Superior temporal gyrus (tissue), 1 donor: Measurements from ENCODE around the gene ADGRD2.
"Not testable (repeated sequence)": the region's sequence is repeated elsewhere in the genome, so short reads cannot be mapped to it uniquely, and the experiment has no call there.

ENCODE experiments used
- DNase-seq: peaks from one replicate; pipeline ENCODE4 v3.0.0-alpha.2; 2016; ENCODE audit errors: extremely low spot score

The ADGRD2 gene, protein sequence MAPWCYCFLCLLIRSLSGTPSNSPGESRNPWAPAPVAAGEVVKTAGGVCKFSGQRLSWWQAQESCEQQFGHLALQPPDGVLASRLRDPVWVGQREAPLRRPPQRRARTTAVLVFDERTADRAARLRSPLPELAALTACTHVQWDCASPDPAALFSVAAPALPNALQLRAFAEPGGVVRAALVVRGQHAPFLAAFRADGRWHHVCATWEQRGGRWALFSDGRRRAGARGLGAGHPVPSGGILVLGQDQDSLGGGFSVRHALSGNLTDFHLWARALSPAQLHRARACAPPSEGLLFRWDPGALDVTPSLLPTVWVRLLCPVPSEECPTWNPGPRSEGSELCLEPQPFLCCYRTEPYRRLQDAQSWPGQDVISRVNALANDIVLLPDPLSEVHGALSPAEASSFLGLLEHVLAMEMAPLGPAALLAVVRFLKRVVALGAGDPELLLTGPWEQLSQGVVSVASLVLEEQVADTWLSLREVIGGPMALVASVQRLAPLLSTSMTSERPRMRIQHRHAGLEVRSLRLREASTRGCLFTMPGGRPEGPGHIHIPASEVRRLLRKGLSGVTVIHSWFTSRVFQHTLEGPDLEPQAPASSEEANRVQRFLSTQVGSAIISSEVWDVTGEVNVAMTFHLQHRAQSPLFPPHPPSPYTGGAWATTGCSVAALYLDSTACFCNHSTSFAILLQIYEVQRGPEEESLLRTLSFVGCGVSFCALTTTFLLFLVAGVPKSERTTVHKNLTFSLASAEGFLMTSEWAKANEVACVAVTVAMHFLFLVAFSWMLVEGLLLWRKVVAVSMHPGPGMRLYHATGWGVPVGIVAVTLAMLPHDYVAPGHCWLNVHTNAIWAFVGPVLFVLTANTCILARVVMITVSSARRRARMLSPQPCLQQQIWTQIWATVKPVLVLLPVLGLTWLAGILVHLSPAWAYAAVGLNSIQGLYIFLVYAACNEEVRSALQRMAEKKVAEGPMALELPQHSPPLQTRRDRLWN

DNA sequence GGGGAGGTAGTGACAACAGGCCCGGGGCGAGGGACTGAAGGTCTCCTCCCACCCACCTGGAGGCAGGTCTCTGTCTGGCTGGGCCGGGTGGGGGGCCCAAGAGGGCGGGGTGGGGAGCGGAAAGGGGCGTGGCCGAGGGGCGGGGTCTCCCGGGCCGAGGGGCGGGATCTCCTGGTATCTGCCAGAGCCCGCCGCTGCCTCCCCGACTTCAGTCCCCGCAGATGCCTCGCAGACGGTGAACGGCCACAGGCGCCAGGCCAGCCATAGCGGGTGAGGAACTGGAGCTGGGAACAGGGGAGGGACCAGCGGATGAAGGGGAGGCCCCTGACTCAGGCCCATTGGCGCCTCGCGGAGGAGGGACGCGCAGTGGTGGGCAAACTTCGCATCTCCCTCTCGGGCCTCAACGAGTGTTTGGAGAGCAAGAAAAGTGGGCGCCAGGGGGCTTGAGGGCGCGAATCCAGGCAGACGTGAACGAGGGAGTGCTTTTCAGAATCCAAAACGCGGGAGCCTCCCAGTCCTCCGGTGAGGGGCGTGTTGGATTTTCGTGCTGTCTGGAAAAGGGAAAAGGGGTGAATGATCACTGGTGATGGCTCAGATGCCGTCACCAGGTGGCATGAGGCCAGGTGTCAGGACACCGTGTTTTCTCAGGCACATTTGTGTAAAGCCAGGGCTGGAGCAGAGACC is at the start of gene ADGRD2:
TSS of gene ADGRD2 (plus strand) at position 211 of the 684 bp plus-strand sequence. CDS start 1,216 bp downstream, outside the sequence.
- DNase-seq = no peak

DNA sequence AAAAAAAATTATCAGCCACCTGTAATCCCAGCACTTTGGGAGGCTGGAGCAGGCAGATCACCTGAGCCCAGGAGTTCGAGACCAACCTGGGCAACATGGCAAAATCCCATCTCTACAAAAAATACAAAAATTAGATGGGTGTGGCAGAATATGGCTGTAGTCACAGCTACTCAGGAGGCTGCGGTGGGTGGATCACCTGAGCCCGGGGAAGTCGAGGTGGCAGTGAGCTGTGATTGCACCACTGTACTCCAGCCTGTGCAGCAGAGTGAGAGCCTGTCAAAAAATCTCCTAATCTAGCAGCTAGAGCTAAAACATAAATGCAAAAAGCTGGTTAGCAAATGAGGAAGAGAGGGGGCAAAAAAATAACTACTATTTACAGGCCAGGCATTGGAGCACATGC is 47.0 kb upstream of the ADGRD2 start:
- DNase-seq = no peak

DNA sequence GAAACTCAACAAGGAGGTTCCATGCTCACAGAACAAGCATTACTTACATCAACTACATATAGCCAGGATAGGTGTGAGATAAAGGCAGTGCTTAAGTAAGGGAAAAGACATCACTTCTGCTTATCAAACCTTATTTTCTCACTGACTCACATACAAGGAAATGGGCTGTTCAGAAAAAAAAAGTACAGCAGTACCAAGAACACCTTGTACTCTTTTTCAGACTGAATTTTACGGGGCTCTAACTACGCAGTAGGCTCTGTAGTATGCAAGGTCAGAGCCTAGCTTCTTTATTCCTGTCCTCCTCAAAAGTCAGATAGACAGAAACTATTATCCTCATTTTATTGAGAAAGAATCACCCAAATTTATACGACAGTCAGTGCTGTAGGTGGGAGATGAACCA is 40.8 kb upstream of the ADGRD2 start:
- no peak for DNase-seq

DNA sequence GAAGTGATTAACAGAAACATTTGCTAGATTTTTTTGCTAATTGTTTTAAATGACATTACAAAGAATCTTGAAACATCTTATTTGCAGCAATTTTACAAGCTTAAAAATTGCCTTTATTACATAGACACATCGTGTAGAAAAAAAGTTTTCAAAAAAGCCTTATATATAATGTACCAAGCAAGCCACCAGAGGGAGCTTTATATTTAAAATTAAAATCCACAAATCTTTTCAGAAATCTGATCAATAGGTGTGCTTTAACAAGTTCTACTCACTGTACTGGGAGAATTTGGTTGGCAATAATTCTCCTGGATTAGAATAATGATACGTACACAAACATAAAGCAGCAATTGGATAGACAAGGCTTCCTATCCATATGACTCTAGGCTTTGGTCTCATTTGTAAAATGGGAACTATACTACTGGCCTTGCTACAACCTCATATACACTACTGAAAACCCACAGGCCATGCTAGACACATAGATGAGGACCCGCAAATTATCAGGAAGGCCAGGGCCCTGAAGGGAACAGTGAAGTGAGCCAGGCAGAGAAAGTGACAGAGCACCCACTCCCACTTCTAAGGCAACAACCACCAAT is 39.8 kb upstream of the ADGRD2 start:
- no peak for DNase-seq

DNA sequence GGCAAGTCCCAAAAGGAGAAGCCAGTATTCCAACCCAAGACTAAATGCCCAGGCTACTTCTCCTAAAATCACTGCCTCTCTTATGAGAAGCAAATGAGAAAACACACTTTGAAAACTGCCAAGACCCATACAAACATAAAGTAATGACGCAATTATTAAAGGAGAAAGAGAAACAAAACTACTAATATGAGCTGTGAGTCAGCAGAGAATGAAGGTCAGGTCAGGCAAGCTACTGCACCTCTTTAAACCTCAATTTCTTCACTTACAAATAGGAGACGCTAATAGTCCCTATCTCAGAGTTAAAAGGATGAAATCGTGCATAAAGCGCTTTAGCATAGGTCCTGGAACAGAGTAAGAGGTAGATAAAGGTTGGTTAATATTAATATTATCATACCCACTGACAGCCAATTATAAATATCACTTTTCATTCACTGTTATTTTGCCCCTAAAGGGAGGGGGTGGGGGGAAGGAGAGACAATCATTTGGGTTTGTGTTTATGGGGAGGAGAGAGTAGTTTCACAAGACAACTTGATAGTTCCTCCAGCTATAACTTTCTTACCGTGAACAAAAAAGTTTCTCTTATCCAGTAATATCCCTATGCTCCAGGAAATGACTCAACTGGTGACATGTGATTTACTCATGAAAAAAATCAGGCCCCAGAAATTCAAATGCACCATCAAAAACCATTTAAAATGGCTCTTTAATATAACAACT is 38.6 kb upstream of the ADGRD2 start:
- no peak for DNase-seq

DNA sequence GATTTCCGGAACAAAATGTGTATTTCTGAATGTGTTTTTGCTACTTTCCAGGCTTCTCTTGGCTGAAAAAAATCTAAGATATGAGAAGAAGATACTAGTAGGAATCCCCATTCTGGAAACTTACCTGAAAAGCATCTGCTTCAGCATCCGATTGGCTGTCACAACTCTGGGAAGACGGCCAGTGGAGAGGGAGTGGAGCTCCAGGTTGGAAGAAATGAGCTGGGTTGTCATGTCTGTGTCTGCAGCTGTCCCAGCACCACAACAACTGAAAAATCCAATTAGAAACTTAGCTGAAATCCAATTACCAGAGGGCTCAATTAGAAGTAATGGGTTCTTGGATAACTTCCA is 38.0 kb upstream of the ADGRD2 start:
- no peak for DNase-seq

DNA sequence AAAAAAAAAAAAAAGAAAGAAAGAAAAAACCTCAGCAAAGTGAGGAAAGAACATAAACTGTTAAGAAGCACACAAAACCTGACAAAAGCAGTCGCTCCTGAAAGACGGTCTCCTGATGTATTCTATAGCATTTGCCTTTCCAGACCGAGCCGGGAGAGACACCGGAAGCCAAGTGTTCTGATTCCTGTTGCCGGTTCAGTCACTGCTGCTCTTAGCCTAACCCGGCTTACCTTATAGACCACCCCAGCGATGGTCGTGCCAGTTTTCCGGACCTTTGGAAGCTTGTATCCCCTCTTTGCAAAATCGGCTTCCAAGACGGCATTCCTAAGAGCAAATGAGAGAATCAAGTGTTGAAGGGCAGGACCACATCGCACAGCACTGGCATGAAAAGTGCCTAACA is 35.6 kb upstream of the ADGRD2 start:
- no peak for DNase-seq

DNA sequence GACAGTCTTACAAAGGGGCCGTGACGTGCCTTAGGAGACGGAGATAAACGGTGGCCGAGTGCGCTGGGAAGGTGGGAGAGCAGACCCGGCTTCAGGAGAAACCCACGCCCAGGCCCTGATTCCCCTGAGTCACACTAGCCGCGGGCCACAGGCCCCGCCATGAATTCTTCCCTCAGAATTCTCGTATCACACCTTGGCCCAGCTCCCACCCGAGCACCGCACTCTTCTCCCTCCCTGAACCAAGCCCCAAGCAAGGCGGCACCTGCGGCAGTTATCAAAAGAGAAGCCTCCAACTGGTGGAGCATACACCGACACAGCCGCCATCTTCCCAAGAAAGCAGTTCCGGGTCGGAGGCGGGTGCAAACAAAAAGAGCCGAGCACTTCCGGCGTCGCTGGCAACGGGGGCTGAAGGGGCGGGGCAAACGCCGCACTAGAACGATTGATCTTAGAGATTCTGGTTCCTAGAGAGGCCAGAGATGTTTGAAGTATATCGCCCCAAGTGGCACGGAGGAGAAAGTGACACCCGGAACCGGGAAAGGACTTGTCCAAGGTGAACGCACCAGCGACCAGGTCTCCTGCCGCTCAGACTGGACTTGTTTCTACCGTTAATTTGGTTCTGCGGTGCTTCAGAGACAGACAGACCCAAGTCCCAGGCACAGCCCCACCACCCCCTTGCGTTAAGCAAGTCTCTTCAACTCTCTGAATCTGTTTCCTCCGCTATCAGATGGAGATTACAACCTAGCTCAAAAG is 35.0 kb upstream of the ADGRD2 start, which contains the start of gene PSMB7:
TSS of gene PSMB7 (minus strand) at position 341 of the 750 bp plus-strand sequence. CDS start at position 324, 17 bp downstream.
- peak; percentile 96 for DNase-seq

DNA sequence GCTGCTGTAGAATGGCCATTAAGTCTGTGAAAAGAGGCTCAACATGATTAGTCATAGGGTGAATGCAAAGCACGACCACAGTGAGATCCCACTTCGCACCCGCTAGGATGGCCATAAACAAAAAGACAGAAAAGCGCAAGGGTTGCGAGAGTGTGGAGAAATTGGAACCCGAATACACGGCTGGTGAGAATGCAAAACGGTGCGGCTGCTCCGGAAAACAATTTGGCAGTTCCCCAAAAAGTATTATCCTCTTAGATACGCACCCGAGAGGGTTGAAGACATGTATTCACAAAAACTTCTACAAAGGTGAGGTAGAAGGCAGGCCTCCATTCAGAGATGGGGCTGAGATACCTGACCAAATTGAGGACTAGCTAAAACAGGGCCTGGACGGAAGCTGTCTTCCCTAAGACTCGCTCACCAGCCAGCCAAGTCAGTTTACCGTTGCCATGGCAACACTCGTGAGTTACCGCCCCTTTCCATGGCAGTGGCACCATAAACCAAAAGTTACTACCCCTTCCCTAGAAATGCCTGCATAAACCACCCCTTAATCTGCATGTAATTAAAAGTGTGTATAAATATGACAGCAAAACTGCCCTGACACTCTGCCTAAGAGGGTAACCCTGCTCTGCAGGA is 34.3 kb upstream of the ADGRD2 start:
- DNase-seq = no peak

DNA sequence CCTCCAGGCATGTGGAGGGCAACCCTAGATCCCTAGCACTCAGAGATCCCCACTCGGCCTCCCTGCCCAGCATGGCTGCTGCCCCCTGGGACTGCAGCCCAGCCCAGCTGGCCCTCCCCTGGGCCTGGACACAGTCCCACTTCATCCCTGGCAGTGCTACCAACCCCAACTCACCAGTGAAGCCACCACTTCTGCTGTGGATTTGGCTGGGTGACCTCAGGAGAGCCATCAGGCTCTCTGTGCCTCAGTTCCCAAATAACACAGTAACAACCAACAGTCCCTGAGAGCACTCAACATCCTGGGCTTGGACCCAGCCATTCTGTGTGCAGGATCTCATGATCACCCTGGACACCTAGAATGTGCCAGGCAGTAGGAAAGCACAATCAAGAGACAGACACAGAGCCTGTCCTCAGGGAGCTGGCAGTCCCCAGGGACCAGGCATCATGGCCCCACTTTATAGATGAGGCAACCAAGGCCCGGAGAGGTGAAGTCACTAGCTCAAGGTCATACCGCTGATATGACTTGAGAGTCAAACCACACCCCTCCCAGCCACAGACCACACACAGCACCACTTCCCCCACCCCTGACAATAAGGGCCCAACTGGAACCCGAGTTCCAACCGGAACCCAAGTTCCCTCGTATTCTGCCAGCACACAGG is 30.3 kb upstream of the ADGRD2 start:
- no peak for DNase-seq

DNA sequence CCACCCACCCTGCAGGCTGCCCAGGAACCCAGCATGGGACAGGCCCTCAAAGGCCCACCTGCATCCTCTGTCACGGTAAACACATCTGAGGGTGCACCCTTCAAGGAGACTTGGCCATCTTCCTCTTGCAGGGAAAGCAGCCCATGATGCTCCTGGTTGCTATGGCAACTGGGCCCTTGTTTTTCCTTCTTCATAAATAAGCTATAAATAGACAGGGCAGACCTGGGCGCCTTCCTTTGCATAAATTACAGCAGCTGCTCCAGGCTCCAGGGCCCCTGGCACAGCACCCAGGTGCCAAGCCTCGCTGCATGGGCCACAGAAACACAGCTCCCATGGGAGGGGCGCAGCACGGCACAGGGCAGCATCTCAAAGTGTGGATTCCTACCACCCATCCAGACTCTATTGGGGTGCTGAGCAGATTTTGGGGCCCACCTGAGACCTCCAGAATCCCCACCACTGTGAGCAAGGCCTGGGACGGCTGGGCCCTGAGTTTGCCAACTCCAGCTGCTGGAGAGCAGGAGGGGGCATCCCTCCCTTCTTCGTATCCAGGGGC is 29.2 kb upstream of the ADGRD2 start:
- DNase-seq = peak; percentile 38

DNA sequence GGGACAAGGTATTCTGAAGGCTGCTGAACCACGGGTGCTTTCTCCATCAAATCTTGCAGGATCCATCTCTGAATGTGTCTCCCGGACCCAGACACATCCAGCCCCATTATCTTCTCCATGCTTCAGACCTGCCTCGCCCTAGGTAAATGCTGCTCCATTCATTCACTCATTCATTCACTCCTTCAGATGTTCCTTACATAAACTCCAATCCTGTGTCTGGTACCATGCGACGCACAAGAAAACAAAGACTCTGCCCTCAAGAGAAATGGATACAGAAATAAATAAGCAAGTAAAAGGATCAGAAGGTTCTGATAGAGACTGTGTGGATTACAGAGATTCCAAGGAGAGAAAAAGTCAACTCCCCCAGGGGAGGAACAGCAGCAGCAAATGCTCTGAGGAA is 27.1 kb upstream of the ADGRD2 start:
- DNase-seq = no peak

DNA sequence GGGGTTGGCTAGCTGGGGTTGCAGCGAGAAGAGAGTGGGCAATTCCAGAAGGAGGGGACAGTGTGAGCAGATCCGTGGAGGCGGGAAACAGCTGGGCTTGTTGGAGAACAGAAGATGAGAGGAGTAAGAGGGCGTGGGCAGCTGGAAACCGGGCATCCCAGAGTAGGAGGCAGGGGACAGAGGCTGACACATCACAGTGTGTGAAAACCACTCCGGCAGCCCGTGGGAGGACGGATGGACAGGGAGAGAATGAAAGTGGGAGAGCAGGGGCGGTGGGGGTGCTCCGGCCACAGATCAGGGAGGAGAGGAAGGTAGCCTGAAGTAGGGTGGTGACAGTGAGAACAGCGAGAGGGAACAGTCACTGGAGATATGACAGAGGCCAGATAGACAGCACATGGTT is 26.7 kb upstream of the ADGRD2 start:
- peak; percentile 38 for DNase-seq

DNA sequence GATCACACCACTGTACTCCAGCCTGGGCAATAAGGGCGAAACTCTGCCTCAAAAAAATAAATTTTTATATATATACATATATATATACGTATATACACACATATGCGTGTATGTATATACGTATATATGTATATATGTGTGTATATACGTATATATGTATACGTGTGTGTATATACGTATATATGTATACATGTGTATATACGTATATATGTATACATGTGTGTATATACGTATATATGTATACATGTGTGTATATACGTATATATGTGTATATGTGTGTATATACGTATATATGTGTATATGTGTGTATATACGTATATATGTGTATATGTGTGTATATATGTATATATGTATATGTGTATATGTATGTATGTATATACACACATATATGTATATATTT is 24.5 kb upstream of the ADGRD2 start:
- not testable (repeated sequence) for DNase-seq

DNA sequence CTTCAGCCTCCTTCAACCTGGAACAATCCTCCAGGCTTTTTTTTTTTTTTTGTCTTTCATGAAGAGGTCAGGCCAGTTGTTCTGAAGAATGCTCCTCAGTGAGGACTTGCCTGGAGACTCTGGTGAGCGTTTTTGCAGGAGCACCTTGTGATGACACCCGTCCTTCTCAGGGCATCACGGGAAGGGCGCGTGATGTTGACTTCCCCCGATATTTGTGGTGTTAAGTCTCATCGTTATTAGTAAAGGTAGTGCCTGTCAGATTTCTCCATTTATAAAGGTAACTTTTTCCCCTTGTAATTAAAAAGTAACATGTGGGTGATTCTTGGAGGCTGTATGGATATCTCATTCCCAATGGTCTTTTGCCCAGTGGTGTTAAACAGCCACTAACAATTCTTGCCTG is 23.9 kb upstream of the ADGRD2 start:
- DNase-seq = no peak

DNA sequence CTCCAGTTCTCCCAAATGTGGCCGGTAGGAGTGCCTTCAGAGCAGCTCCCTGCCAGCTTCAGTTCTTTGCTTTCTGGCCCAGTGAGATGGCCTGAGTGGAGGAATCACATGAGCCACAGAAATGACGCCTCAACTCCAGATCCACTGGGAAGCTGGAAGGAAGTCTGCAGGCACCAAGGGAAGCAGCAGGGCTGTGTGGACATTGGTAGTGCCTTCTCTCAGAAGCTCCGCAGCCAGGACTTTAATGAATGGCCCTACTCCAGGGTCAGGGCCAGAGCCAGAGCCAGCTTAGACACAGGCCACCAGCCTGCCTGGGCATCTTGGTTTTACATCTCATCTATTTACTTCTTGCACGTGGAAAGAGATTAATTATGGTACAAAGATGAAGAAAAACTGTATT is 23.0 kb upstream of the ADGRD2 start:
- DNase-seq = no peak

DNA sequence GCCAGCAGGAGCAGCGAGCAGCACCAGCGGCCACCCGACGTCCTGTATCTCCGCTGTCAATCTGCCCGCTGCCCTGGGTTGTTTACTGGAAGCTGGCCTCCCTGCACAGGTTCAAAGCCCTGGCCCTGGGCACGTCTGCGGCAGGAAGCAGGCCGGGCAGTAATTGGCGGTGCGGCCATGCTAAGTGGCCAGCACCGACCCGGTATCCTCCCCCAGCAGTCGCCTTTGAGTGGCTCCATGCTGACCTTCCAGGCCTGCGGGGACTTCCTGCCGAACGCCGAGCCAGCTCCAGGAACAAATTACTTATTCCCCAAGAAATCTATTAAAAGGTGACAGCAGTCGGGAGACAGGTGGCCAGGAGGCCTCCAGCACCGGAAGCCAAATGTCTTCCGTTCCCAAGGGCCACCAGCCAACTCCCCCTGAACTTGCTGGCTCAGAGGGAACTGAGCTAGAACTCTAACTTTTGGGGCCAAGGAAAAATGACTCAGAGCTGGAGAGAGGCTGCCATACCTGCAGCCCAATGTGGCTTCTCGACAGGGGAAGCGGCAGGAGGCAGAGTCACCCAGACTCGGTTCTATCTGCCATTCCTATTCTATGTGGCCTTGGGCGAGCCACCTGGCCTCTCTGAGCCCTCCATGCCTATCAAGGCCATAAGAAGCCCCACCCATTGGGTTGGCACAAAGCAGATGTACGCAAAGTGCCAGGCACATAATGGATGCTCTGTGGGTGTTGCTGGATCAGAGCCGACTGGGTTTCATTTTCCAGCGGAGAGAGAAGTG is 21.3 kb upstream of the ADGRD2 start:
- no peak for DNase-seq

DNA sequence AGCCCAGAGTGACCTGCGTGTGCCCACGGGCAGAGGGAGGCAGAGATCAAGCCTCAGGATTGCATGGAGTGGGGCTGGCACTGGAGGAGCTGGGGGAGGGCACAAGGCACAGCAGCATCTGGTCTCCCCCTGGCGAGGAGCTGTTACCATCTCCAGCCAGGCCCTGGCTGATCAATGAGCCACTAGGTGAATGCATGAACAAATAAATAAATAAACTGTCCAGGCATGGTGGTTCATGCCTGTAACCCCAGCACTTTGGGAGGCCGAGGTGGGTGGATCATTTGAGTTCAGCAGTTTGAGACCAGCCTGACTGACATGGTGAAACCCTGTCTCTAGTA is 20.8 kb upstream of the ADGRD2 start:
- no peak for DNase-seq
